ENCODE measurements around the gene DIPK1A.

Gene DIPK1A

DNA sequence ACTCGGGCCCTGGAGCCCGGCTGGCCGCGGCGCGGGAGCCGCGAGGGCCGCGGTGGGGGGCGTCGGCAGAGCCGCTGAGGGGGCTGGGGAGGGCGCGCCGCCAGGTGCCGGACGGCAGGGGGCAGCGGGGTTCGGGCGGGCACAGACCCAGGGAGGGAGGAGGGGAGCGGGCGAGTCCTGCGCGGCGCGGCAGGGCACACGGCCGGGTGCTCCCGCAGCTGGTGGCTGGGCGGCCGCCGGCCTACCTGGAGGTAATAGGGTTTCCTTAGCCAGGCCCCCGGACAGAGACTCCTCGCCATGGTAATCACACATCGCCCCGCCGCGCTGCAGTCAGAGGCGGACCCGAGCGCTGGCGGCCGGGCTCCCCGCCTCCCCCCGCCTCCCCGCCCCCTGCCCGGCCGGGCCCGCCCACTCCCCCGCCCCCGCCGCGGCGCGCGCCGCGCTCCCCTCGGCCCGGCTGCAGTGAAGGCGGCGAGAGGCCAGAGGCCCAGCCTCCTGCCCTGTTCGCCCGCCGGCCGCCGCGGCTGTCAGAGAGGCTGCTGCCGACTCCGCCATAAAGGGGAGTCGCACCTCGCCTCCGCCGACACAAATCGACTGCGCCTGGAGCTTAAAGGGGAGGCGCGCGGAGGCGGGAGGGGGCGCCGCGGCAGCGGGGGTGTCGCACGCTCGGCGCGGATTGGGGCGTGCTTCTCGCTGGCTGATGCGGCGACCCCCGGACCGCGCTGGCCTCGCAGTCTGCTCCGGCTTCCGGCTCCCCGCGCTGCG is at the start of gene DIPK1A:
Gene DIPK1A, minus strand, starts transcription at position 332 of the 765 bp plus-strand sequence. Its CDS starts 33 bp downstream, at position 299.
- TF ChIP-seq, protein P1, sequence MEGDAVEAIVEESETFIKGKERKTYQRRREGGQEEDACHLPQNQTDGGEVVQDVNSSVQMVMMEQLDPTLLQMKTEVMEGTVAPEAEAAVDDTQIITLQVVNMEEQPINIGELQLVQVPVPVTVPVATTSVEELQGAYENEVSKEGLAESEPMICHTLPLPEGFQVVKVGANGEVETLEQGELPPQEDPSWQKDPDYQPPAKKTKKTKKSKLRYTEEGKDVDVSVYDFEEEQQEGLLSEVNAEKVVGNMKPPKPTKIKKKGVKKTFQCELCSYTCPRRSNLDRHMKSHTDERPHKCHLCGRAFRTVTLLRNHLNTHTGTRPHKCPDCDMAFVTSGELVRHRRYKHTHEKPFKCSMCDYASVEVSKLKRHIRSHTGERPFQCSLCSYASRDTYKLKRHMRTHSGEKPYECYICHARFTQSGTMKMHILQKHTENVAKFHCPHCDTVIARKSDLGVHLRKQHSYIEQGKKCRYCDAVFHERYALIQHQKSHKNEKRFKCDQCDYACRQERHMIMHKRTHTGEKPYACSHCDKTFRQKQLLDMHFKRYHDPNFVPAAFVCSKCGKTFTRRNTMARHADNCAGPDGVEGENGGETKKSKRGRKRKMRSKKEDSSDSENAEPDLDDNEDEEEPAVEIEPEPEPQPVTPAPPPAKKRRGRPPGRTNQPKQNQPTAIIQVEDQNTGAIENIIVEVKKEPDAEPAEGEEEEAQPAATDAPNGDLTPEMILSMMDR (IDR thresholded peaks at IDR 0.05; ENCODE audit: low read depth, low read length), result no peak
- peak within 1 kb of the TSS; percentile 80 for H3K4me3 ChIP-seq (ENCODE audit: low read depth, low read length)

DNA sequence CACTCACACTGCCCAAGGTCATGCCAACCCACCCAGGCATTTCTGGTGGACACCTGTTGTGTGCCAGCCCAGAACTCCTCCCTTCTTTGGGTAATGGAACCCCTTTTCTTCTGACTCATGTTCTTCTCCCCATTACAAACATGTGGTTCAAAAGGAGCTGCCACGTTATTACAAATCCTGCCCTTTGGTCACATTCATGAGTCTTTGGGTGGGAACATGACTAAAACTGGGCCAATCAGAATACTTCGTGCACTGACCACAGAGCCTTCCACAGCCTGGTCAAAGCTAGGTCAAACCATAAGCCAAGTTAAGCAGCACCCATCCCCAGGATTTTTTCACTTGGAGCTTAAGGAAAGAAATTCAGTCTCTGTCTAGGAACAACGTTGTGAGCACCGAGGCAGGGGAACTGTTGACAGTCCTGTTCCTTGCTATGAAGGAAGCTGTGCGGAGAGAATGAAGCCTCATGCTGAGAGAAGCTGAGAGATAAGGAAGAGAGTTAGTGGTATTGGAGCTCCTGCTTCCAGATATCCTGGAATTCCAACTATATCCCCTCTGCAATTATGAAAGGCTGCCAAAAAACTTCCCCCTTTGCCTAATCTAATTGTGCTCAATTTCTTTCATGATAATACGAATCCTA is 46.8 kb upstream of the DIPK1A start:
- TF ChIP-seq, protein P1 (IDR thresholded peaks at IDR 0.05; ENCODE audit: low read depth, low read length), result no peak
- H3K4me3 ChIP-seq (ENCODE audit: low read depth, low read length), result no peak overlapping the region

DNA sequence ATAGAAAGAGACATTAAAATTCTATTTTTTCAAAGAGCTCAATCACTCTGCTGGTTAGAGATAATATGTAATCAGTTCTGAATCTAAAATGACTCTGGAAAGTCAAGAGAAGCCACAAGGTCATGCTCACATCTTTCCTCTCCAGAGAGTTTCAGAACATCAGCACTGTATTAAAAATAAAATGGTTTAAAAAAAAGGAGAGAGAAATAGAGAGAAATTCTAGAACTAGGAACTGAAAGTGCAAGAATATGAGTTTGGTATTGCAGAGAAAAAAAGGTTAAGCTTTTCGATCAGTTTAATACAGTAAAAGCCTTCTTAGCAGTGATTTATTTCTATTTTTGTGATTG is 44.0 kb upstream of the DIPK1A start:
- no peak overlapping the region for H3K4me3 ChIP-seq (ENCODE audit: low read depth, low read length)
- TF ChIP-seq, protein P1 (IDR thresholded peaks at IDR 0.05; ENCODE audit: low read depth, low read length), result no peak

DNA sequence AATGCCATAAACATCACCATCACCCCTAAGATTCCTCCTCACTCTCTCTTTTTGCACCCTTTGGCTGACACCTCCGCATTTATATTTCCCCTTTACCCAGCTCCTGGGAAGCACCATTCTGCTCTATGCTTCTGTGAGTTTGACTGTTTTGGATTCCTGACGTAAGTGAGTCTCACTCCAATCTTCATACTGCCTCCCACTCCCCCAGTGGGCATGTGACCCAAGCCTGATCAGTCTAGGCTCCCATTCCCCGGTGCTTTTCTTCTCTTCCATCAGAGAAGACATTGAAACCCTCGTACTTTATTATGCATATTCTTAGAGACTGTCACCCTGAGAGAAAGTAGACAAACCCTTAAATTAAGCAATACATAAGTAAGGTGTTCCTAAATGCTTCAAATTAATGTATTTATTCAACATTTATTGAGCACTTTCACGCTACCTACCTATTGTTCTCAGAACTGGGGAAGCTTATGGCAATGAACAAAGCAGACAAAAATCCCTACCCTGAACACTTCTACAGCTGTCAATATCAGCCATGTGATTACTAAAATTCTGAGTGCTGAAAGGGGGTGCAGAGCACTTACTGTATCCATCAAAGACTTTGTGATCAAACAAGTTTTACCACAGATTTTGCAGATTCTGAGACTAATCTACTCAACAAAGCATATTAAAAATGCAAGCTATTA is 43.4 kb upstream of the DIPK1A start:
- TF ChIP-seq, protein P1 (IDR thresholded peaks at IDR 0.05; ENCODE audit: low read depth, low read length), result no peak

DNA sequence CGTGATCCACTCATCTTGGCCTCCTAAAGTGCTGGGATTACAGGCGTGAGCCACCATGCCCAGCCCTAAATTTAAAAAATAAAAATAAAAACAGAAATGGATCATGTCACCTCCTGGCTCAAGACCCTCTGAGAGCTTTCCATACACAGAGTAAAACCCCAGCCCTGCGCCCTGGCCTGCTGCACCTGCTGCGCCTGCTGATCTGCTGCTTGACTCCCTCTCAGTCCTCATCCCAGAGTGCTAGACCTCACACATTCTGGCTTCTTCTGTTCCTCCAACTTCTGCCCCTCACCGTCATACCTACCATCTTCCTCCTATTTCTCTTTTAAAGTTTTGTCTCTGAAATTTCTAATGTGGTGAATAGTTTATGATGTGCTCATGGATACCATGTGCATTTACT is 42.7 kb upstream of the DIPK1A start:
- TF ChIP-seq, protein P1 (IDR thresholded peaks at IDR 0.05; ENCODE audit: low read depth, low read length), result no peak
- H3K4me3 ChIP-seq (ENCODE audit: low read depth, low read length), result no peak overlapping the region

More for the DNA sequence above, 43.4 kb upstream of the DIPK1A start:
- H3K4me3 ChIP-seq (ENCODE audit: low read depth, low read length), result no peak overlapping the region

DNA sequence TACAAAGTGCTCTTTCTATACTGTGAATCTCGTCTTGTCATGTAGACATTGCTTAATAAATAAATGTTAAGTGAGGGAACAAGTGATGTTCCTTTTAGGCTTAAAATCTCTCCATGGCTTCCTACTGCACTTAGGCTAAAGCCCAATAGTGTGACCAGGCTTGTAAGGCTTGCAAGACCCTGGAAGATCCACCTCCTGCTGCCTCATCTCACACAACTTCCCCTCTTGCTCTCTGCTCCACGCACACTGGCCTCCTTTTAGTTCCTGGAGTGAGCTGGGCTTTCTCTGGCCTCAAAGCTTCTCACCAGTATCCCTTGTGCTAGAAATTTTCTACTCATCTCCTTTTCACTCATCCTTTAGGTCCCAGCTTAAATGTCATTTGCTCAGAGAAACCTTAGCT is 41.5 kb upstream of the DIPK1A start:
- TF ChIP-seq, protein P1 (IDR thresholded peaks at IDR 0.05; ENCODE audit: low read depth, low read length), result no peak
- H3K4me3 ChIP-seq (ENCODE audit: low read depth, low read length), result no peak overlapping the region

DNA sequence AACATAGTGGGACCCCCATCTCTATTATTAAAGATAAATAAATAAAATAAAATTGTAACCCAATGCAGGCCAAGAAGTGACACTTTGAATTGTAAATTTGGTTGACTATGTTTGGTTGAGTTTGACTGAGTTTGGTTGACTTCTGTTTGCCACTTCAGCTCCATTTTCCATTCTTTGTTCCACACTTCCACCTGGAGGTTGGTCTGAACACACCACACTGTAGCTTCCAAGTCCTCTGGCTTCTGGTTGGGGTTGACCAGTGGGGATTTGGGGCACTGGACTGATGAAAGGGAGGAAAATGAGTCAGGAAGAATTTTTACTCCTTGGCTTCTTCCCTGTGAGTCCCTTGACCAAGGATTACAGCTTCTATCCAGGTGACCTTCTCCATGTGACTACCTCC is 40.6 kb upstream of the DIPK1A start:
- TF ChIP-seq, protein P1 (IDR thresholded peaks at IDR 0.05; ENCODE audit: low read depth, low read length), result no peak
- H3K4me3 ChIP-seq (ENCODE audit: low read depth, low read length), result no peak overlapping the region
